ENCODE results near the gene IMMT. TPM values are rescaled to one million over a fixed set of nuclear protein-coding genes. Genes with fewer than 3 reads are reported as not detected.

IMMT gene
- polyA plus RNA-seq, 10 donors, result 58.6 to 84.7 (median 72.5) TPM

DNA sequence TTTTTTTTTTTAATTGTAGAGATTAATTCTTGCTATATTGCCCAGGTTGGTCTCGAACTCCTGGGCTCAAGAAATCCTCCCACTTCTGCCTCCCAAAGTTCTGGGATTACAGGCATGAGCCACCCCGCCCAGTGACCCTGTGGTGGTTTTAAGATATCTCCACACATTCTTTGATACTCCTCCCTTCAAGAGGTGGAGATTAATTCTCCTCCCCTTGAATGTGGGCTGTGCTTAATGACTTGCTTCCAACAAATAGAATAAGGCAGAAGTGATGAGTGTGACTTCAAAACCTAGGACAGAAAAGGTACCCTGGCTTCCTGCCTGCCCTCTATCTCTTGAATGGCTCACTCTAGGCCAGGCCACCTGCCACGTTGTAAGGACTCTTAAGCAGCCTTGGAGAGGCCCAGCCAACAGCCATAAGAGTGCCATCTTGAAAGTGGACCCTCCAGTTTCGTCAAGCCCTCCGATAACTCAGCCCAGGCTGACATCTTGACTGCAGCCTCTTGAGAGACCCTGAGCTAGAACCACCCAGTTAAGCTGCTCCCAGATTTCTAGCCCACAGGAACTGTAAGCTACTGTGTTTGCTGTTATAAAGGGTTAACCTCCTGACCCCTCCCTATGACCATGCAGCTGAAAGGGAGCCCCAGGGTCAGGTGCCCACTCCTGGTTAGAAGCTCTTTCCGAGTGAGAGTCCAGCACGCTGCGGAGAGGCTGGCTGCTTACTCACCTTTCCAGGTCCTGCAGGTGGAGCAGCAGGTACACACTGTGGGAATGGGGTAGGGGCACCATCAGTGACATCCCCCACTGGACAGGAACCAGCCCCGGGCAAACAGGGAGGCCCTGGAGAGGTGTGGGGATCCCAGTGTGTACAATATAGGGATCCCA, 31.6 kb upstream of the IMMT start:
- DNase-seq, result no peak

GRCh38 chr2:86226070-86226469, 30.8 kb upstream of the IMMT start:
- no peak for DNase-seq

DNA sequence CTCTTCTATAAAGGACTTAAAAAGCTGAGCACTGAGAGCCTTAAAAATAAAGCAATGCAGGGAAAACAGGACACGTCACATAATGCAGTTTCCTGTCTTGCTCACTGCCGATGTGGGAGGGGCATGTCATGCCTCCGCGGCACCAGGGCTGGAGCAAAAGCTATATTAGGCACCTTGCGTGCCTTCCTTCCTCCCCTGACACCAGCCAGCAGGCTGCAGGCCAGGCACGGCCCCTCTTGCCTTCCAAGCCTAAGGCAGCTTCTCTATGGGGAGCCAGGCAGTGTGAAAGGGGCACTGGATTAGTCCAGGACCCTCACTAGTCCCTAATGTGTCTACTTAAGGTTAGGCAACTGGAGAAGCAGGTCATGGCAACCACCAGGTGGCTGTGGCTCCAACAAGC, 30.3 kb upstream of the IMMT start:
- DNase-seq, result peak; percentile 30 to 61 (median 59)

DNA sequence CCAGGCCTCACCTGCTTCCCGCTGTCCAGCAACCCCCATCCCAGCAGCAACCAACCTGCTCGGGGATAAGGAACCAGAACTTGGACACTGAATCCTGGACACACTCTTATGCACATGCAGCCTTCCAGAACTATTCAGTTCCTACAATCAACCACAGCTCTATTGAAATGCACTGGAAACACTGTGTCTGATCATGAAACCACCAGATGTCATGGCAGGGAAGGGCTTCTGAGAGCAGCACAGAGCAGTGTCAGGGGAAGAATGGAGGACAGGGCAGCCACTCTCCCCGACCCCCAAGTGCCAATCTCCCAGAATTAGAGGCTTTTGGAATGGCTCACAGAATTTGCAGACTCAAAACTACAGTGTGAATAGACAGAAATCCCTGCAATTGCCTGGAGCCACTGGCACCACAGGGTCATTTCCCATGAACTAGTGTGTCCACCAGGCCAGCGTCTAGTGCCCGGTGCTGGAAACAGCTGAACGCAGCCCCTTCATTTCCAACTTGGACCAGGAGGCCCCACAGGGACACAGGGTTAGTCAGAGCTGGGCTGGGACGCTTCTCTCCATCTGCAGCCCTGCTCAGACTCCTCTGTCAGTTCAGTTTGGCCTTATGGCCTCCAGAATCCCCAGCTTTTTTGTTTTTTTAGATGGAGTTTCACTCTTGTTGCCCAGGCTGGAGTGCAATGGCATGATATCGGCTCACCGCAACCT, 29.5 kb upstream of the IMMT start:
- DNase-seq, result no peak

DNA sequence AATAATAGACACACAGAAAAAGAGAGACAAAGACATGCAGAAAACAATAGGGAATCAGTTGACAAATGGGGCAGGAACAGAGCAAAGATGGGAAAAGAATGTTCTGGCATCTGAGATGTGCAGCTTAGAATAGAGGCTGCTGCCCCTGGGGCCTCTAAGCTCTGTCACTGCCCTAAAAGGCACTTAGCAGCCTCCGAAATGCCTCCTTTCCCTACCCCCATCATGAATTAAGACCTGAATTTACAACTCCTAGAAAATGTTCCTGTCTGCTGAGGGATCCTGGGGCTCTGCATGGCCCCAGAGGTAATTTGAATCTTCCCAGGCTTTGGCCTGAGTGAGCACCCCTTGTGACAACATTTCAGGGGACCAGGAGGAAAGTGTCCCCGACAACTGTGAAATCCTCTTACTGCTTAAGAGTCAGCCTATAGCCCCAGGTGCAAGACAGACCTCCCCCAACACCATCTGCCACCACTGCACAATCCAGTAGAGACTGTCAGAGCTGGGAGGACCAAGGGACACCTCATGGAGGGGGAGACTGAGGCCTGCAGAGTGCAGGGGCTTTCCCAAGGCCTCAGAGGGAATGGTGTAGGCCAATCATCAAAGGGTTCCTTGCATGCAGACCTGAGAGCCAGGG, 28.8 kb upstream of the IMMT start:
- DNase-seq, result no peak

DNA sequence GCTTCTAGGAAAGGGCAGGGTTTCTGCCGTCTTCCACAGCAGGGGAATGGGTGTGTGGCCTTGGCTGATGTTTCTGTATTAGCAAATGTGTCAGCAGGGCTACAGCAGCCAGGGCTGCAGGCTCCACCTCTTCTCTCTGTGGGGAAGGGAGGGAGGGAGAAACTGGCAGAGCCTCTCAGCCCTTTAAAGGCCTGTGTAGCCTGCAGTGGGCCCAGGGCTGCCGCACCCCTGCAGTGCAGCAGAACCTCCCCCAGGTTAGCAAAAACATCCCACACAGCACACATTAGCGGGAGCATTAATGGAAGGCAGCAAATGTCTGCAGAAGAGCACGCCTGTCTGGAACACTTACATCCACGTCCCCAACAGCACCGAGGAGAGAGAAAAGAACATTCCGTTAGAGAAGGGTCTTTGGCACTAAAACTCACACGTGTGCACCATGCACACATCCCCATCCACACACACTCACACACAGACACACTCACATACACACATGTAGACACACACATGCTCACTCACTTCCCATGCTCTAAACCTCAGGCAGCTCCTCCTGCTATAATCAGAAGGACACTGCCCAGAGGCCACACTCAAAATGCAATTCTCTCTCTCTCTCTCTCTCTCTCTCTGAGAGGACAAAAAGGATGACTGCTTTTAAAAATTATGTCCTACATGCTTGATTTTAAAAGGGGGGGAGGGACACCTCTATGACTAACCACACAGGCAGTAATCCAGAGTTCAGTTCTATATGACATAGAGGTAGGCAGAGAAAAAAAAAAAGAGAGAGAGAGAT, 28.1 kb upstream of the IMMT start:
- DNase-seq, result peak; percentile 75 to 90 (median 81)

DNA sequence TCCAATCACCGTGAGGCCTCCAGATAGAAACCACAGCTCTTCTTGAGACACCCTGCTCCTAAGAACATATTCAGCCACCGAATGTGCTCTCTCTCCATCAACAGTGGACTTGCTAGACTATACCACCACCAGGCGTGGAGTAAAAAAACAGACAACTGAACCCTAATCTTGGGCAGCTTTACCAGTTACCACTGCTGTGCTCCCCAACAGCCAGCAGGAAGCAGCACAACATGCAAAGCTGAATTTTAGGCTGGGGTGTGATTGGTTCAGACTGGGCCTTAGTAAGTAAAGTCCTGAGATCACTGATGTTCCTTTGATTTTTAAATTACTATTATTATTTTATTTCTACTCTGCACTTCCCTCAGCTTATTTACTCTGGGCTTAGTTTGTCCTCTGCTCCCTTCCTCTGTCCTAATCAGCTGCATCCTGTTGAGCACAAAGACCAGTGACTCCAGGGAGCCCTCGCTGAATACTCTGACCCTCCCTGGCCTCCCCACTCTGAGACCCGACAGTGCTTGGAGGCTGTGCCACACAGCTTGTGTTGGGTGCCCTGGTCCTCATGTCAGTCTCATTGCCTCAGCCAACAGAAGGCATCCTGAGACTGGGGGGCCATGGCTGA, 25.9 kb upstream of the IMMT start:
- DNase-seq, result peak; percentile 32 to 64 (median 43)

- DNase-seq, result no peak
Measured at GRCh38 chr2:86219896-86220295, 24.6 kb upstream of the IMMT start.

DNA sequence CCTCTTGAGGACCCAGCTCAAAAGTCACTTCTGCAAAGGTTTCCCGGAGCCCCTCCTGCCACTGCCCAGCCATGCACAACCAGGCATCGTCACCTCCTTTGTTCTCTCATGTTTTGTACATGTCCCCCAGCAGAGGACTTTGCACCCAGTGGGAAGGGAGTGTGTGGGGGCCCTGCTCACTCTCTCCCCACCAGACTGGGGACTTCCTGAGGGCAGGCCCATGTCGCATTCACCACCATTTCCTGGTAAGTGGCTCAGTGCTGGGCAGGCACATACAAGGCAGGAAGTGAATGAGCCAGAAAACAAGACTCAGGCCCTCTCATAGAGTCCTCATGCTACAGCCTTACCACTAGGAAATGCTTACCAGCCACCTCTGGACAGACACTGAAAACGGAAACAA, 22.9 kb upstream of the IMMT start:
- no peak for DNase-seq

DNA sequence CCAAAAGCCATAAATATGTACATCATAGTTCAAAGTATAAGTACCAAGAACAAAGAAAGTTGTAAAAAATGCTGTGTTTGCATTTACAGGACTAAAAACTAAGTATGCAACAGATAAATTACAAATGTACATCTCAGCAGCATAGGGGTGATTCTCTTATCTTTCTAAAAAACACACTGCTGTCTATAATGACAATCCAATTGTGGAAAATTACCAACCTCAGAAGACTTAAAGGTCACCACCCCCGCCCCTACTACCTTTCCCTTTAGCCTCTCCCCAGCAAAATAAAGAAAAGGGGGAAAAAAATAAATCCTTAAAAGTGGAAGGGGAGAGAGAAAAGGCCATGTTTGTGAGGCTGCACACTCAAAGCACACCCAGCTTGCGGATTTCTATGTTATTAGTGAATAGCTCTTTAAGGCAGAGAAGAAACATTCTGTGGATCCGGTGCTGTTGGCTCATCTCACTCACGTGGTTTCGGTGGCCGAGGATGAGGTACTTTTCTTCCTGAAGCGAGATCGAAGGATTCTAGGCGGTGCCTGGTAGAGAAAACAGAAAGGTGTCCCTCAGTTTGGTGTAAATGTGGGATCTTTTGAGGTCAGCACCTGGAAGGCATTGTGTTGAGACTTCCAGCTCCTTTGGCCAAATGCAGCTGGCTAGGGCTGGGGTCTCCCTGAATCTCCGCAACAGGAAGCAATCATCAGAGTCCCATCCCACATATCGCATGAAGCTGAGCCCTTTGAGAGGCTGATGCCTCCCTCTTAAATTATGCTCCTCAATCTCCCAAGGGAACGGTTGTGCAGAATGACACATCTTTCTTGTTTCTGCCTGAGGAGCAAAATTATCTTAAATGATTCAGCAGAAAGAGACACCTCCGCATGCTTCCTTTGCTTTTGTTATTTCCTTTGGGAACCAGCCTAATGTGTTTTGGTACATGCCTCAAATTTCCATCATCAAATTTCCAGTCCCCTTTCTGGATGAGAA, 21.6 kb upstream of the IMMT start:
- peak in 1 of 3 donors; percentile 31 for DNase-seq

DNA sequence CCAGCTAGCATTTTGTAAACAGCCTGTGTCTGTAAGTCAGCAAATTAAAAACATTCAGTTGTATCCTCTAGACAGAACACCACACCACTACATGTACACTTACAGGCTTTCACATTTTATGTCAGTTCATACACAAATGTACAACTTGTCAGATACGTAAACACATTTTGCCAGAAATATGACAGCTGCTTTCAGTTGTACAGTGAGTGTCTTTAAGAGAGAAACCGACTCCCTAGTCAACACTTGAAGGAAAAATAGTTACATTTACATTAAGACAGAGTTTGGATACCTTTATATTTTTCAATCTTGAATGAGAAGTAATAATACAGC, 19.2 kb upstream of the IMMT start:
- no peak for DNase-seq

DNA sequence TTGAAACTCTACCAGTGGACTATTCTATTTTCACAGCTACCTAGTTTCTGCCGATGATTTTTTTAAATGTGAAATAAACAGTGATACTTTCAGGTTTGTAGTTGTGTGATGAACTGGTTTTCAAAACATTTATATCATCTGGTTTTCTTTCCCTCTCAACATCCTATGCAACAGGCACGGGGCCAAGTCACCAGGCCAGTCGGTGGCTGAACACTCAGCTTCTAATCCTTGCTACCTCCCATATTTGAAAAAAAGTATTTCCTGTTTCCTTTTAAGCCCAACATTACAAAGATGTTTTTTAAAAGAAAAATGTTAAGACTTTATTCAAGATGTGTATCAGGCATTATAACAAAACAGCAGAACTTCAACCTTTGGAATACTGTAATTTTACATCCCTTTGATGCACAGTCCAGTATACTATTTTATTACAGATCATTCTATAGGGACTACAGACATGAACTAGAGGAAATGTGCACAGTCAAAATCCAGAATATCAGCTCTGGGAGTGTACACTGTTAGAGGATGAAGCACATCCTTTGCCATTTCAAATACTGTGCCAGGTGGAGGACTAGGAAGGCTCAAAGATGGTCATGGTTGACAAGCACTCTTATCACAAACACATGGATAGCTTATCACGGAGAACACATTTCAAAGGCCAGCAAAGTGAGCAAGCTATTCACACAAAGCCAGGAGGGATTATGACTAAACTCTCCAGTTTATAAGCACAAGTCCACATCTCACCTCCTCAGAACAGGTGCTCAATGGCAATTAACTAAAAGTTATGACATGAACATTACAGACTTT, 18.6 kb upstream of the IMMT start:
- no peak for DNase-seq

DNA sequence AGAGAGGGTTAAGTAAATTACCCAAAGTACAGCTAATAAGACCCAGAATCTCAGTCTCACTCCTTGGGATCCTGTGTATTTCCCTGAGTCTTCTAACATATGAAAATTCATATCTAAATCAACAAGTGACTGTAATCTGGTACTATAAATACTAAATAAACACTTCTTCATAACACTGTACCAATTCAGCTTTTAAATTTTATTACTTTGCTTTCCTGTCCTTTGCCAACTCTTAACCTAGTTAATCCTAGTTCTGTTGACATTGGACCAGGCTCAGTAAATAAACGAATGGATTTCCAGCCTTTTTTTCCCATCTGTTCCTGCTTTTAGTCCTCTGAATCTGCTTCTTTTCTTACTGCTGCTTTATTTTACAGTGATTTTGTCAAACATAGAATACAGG, 17.8 kb upstream of the IMMT start:
- DNase-seq, result no peak

DNA sequence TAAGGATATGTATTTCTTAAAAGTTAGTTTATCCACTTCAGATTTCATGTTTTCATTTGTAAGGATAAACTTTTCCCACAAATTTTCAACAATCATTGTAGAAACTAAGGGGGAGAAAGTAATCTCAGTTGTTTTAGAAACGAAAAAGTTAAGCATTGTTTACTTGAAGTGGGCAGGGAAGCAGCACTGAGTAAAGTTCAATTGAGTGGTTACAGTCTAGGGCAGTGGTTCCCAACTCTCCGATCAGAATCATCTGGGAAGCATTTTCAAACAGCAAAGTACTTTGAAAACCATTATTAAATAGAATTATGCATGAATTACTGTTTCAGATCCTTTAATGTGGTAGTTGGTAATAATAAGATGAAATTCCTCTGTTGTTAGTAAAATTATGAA, 16.5 kb upstream of the IMMT start:
- no peak for DNase-seq

DNA sequence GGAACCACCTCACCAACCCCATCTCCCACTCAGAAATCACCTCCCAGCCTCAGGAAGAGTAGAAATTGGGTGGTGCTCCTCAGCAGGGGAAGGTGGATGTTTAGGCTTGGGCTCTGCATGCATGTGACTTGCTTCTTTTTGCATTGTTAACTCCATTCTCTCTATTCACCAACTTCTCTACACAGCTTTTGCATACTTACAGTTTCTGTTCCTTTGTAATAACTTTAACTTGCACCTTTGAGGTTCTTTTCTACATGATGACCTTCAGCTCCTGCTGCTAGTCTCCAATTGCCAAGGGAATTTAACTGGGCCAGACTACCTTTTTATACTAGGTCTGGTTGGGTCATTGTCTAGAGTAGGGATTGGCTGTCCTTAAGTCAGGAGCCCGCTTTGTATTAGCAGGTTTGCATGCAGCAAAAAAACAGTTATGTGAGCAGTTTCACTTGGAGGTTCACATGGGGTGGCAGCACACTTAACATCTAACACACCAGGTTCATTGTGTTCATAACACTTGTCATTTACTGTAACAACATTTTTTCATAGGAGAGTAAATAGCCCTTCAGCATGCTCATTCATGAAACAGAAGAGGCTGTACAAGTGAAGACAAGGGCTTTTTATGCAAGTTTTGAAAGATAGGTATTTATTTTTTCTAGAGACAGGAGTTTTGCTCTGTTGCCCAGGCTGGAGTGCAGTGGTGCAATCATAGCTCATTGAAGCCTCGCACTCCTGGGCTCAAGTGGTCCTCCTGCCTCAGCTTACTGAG, 16.0 kb upstream of the IMMT start:
- DNase-seq, result no peak

- DNase-seq, result no peak
Measured at GRCh38 chr2:86204458-86204857, 9.2 kb upstream of the IMMT start.

- no peak for DNase-seq
Measured at GRCh38 chr2:86203614-86204013, 8.4 kb upstream of the IMMT start.

DNA sequence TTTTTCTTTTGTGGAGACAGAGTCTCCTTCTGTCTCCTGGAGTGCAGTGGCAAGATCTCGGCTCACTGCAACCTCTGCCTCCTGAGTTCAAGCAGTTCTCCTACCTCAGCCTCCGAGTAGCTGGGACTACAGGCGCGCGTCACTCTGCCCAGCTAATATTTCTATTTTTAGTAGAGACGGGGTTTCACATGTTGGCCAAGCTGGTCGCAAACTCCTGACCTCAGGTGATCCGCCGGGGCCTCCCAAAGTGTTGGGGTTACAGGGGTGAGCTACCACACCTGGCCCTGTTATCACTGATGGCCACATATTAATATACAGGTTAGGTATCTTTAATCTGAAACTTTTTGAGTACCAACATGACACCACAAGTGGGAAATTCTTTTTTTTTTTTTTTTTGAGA, 7.4 kb upstream of the IMMT start:
- no peak for DNase-seq

DNA sequence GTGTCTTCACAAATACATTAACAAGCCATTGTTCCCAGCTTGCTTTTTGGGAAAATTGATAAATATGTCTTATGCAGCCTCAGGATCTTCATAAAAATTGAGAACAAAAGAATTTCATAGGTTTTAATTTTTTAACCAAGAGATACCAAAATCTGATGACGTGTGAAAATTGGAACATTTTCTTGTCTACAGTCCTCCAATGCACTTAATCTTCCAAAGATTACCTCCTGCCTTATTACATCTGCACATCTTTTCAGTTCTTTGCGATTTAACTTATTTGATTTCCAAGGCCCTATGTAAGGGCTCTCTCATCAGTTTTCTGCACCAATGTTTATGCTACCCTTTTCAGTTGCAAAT, 7.1 kb upstream of the IMMT start:
- DNase-seq, result no peak
